GM19193 (cell line): ENCODE measurements around the gene EPHX1.

ENCODE experiments used
- POLR2A ChIP-seq: IDR thresholded peaks from 4 replicates; pipeline ENCODE4 v1.6.1; 2011; ENCODE audit not compliant: insufficient read depth, insufficient read length; ENCODE audit errors: extremely low read depth

Gene EPHX1

GRCh38 chr1:225866061-225866837 lies 56.3 kb downstream of the EPHX1 start:
- TF ChIP-seq POLR2A: no peak

GRCh38 chr1:225866981-225867380 lies 57.1 kb downstream of the EPHX1 start:
- no peak for TF ChIP-seq POLR2A

GRCh38 chr1:225868631-225869330 lies 58.9 kb downstream of the EPHX1 start:
- TF ChIP-seq POLR2A: no peak

DNA sequence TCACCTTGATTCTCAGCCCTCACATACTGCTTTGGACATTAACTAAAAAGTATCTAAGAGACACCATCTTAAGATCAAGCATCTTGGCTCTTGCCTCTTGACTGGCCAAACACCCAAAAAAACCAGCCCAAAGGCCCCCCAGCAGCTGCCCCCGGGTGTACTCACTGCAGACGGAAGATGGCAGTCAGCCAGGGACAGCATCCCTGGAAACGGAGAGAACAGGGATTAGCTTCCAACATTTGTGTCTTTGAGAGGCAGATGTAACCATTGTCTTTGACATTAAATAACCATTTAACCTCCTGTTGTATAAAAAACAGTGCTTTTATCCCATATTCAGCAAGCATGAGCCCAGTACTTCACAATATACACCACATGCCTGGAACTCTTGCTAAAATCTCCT lies 61.0 kb downstream of the EPHX1 start:
- no peak for TF ChIP-seq POLR2A

DNA sequence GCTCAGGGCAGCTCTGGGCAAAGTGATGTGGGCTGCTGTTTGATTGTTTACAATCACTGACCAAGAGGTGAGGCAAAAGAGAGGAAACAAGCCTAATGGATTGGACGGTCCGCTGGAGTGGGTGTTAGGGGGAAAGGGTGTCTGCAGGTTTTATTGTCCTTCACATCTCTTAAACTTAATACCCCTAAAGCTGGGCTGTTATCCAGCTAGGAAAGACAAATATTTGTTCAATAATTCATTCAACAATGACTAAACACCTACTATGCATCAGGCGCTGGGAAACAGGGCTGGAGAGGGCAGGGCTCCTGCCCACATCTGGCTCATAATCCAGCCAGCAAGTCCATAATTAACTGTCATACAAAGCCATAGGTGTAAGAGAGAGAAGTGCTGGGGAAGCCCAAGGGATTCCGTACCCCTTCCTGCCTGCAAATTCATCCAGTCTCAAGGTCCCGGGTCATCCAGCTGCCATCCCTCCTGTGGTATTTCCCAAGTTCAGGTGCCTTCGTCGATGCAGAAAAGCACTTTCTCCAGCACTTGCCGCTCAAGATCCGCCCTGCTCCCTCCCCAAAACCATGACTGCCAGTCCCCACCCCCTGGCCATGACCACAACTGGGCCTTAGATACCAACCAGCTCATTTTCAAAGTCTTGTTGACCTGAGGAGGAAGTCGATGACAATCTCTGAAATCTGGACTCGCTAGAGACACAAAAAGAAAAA lies 61.6 kb downstream of the EPHX1 start:
- no peak for TF ChIP-seq POLR2A

DNA sequence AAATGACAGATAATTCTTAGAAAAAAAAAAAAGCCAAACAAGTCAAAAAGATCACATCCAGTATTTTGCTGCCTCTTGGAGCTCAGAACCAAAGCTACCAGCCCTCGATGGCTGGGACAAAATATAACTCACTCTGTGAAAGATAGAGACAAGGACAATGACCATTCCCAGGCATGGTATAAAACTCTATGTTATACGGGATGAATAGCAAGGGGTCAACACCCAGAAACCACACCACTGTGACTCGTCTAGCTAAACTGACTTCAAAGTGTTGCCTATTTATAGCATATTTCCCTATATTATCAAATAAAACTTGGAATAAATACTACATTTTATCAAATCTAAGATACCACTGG lies 62.1 kb downstream of the EPHX1 start:
- TF ChIP-seq POLR2A: no peak

DNA sequence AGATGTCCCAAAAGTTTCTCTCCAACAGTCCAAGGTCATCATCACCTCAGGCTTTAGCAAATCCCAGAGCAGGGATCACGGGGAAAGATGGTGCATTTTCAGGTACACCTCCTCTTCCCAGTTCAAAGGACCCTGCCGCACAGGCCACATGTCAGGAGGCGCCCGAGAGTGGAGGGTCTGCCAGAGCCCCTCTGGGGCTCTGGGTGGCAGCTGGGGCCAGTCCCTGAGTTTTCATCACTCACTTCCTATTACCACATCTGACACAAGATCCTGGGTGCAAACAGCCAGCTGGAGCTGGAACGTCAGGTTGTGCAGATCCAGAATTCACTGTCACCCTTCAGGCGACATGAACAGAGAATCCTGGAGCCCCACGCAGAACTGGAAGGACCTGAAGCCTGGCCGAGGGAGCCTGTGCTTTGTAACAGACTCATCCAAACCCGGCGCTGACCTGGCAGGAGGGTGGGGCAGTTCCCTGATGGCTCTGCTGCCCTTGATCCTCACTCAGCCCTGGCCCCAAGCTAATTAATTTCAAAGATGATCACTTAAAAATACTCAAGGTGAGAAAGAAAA lies 63.4 kb downstream of the EPHX1 start:
- no peak for TF ChIP-seq POLR2A

DNA sequence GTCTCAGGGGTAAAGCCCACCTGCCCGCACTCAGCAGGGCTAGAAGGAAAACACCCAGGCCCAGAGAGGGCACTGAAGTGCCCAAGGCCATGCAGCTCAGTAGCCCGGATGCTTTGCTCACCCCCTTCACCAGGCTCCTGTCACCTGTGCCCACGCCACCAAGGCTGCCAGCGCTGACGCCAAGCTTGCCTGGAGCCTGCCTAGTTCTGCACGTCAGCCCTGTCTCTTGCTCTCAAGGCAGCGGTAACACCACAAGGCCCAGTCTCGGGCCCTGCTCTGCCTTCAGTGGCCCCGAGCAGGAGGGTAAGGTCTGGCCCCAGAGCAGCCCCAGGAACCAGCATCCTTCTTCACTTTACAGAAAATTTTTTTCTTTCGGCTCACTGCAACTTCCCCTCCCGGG lies 64.5 kb downstream of the EPHX1 start:
- TF ChIP-seq POLR2A: no peak

DNA sequence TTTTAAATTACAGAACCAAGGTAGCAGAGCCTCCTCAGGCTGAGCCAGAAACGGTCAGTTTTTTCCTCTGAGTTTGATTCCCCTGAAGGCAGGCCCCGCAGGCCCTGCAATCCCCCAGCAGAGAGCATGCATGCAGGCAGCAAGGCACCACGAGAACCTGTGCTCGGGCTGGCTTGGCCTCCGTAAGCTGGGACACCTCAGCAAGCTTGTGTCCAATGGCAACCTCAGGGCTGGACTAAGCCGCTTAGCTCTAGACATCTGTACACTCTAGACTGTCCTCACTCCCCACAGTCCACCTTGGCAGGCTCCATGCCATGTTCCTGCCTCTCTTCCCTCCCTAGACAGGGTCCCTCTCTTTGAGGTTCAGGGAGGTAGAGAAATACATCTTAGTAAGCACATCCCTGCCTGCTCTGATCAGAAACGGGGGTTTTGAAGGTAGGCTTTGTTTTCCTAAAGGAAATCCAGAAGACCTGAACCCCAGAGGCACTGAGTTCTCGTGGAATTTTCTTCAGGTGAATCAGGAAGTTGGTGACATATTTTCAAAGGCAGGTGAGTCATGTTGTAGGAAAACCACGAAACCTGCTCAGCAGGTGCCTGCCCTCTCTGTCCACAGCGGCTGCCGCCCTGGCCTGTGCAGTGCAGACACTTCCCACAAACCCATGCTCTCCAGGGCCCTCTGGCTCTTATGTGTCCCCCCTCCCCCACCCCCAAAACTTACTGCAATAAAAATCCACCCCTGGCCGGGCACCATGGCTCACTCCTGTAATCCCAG lies 65.3 kb downstream of the EPHX1 start:
- TF ChIP-seq POLR2A: no peak

DNA sequence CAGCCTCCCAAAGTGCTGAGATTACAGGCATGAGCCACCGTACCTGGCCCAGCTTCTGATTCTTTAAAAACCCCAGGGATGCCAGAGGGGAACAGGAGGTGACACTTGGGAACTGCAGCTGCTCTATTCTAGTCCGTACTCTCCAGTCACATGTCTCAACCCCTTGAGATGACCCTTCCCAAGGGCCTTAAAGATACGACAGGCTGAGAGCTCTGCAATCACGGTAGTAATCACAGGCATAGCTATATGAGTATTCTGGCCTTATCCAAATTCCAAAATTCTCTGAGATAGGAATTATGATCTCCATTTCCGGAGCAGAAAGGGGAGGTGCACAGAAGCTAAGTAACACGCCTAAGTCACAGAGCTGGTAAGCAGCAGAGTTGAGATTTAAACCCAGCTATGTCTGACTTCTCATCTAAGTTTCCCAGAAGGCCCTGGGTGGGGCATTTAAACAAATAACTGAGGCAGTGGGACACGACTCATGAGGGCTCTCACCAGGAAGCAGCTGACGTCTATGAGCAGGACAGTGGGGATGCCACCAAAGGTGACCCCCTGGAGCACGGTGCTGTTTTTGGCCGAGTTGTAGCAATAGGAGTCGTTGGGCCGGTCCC lies 67.1 kb downstream of the EPHX1 start:
- no peak for TF ChIP-seq POLR2A

- no peak for TF ChIP-seq POLR2A
Measured at GRCh38 chr1:225877580-225877979, 67.7 kb downstream of the EPHX1 start.

DNA sequence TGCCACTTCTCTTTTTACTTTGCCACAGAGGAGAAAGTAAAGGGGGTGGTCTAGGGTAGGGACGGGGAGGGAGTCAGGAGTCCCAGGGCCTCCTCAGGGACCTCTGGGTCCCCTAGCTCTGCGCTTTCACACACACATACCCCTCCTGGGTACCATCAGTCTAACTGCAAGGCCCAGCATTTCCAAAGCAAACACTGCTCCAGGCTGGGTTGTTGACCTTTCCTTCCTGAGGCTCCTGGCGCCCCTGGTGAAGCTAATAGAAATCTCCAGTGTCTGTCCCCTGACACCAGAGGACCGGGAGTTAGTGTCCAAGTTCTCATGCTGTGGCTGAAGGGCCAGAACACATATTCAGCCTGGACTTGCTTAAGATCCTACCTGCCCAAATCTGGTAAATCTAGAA lies 68.4 kb downstream of the EPHX1 start:
- TF ChIP-seq POLR2A: no peak

- no peak for TF ChIP-seq POLR2A
Measured at GRCh38 chr1:225879521-225880221, 69.7 kb downstream of the EPHX1 start.

DNA sequence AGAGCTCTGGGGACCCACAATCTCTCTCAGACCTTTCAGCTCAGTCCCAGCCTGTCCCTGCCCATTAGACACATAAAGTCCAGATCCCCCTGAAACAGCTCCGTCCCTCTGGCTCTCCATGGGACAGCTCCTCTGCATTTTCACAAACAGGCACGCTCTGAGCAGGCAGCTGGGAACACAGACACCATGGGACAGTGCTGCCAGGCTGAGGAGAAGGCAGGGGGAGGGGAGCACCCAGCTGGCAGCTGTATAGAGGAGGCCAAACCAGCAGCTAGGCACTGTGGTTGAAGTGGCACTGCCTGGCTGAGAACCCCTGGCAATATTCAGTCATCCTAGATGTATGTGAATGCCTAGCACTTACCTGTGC lies 70.3 kb downstream of the EPHX1 start:
- no peak for TF ChIP-seq POLR2A
